HK-2 (cell line): ENCODE measurements around the gene PTPRT.
"Not testable (repeated sequence)": the region's sequence is repeated elsewhere in the genome, so short reads cannot be mapped to it uniquely, and the experiment has no call there.

Experiments used
- DNase-seq: peaks from one replicate; pipeline ENCODE4 v3.0.0-alpha.2; 2018; ENCODE audit not compliant: unreplicated experiment

The PTPRT gene

GRCh38 chr20:42914302-42914701 lies 275.4 kb downstream of the PTPRT start:
- no peak for DNase-seq

- DNase-seq: not testable (repeated sequence)
These were observed 278.9 kb downstream of the PTPRT start for GRCh38 chr20:42910808-42911207.

GRCh38 chr20:42907730-42908129 lies 282.0 kb downstream of the PTPRT start:
- no peak for DNase-seq

GRCh38 chr20:42906120-42906519 lies 283.6 kb downstream of the PTPRT start:
- no peak for DNase-seq

- no peak for DNase-seq
These were observed 287.2 kb downstream of the PTPRT start for GRCh38 chr20:42902509-42902908.

DNA sequence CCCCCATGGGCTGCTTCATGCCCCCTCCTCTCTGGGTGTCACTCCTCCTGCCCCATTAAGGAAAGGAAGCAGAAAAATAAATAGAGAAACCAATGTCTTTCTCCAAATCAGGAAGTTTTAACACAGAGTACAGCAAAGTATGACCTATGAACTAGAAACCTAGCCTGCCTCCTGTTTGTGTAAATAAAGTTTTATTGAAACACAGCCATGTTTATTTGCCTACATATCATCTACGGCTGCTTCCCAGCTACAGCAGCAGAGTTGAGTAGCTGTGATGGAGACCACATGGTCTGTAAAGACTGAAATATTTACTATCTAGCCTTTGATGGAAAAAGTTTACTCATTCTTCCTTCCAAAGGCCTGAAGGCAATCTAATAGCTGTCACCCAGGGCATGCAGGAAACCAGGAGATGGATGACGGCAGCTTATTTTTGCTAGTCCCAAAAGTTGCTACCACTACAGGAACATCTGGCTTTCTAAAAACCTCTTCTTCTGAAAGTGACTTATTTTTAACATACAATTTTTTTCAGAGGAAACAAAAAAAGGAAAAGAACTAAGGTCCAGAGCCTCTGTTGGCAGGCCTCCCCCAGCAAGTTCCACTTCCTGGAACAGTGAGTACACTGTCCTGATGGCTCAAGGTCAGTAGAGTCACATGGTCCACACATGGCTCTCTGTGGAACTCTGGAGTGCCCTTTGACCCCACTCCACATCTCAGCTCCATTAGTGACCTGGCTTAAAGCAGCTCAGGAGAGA lies 287.8 kb downstream of the PTPRT start:
- no peak for DNase-seq

DNA sequence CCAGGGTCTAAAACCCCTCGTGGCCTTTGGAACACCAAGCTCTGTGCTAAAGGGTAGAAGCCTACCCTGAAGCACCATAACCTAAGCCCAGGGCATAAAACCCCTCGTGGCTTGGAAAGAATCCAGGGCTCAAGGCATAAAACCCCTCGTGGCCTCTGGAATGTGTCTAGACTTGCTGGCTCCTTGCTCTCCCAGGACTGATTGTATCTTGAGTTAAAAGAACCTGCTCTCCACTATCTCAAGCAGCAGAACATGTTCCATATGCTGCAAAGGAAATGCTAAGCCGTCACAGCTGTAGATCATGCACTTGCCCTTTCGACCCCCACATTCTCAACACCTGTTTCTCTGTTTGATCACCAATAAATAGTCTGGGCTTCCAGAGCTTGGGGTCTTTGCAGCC lies 288.9 kb downstream of the PTPRT start:
- not testable (repeated sequence) for DNase-seq

DNA sequence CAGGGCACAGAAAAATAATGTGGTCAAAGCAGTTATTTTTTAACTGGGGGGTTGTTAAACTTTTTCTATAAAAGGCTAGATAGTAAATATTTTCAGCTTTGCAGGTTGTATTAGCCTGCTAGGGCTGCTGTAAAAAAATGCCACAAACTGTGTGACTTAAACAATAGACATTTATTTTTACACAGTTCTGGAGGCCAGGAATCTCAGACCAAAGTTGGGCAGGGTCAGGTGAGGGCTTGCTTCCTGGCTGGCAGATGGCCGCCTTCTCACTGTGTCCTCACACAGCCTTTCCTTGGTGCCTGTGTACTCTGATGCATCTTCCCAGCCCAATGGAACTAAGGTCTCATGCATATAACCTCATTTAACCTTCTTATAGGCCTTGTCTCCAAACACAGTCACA lies 294.7 kb downstream of the PTPRT start:
- DNase-seq: peak; percentile 6

DNA sequence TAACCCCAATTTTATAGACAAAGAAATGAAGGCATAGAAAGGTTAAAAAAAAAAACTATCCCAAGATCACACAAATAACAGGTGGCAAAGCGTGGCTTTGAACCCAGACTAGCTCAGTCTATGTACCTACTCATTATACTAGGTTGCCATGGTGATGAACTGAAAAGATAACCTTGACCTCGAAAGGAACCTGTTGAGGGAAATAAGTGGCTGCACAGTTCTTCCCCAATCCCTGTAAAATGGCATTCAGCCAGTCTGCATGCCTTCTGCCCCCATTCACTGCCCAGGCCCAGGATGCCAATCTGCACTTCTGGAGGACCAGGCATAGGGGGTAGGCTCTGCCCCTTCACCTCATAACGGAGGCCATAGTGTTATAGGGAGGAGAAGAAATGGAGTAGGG lies 295.2 kb downstream of the PTPRT start:
- no peak for DNase-seq

GRCh38 chr20:42889517-42889916 lies 300.2 kb downstream of the PTPRT start:
- DNase-seq: no peak

- DNase-seq: no peak
These were observed 302.4 kb downstream of the PTPRT start for GRCh38 chr20:42887281-42887680.

DNA sequence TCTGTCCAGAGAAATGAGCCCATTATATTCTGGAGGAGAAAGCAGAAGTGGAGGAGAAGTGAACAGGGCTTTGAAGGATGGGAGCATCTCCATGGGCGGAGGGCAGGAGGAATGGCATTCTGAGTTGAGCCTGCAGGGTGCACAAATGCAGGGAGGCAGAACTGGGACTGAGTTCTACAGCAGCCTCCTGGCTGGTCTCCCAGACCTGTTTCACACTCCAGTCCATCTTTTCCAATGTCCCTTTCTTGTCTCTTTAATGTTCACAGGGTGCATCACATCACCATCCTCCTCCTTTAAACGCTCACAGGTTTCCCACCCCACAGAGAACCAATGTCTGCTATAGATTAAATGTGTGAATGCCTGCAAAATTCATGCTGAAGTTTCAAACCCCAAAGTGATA lies 302.9 kb downstream of the PTPRT start:
- DNase-seq: no peak

DNA sequence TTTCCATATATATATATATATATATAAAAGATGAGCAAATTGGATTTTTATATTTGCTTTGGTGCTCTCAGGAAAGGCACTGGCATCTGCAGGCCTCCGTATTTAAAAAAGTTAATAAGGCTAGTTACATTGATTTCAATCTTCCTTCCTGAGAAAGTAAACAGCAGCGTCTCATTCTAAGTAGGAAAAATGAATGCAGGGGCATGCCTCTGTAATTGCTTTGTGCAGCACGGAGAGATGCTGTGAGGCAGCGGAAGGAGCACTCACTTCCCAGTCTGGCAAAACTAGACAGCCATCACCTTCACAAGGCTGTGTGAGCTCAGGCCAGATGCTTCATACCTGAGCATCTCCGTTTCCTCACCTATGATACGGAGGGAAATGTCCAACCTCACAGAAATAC lies 303.7 kb downstream of the PTPRT start:
- DNase-seq: no peak

DNA sequence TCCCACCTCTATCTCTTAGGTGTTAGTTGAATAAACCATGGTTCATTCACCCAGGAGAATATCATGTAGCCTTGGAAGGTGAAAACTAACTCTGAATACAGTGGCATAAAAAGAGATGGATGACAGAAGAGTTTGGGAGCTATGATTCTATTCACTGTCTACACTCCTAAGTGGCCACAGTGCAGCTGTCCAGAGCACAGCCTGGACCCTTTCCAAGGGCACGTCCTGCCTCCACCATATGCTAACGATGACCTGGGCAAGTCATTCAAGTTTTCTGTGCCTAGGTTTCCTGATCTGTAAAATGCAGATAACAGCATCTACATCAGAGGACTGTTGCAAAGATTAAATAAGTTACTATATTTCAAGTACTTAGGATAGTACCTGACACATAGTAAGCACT lies 314.1 kb downstream of the PTPRT start:
- DNase-seq: no peak

- no peak for DNase-seq
These were observed 316.4 kb downstream of the PTPRT start for GRCh38 chr20:42873259-42873658.

DNA sequence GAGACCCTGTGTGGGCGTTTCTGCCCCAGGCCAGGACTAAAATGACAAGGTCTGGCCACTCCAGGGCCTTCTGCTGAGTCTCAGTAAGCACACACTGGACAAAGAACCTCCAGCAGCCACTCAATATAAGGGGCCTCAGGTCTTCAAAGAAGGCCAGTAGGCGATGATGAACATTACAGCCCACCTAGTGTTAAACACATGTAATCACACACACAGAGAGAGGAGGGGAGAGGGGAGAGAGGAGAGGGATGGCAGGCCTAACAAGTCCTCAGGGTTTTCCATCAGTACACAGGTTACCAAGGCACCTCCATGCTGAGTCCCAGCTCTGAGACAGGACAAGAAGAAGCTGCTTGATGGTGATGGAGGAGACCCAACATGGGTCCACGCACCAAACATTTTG lies 325.6 kb downstream of the PTPRT start:
- DNase-seq: no peak

DNA sequence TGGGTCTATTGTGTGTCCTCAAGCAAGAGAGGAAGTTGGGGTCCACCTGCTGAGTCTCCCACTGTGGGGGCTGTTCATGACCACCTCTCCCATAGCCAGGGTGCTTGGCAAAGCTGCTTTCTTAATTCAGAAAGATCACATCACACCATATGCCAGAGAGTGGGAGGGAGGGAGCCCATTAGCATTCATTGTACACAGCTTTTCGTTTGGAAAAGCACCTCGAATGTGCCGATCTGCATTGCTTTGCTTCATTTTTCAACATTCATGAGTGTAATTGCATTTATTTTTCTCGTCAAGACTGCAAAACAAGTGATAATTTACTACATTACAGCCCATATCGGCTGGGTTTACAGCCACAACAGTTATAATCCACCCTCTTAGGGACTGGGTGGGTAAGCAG lies 327.3 kb downstream of the PTPRT start:
- DNase-seq: no peak

- no peak for DNase-seq
These were observed 332.3 kb downstream of the PTPRT start for GRCh38 chr20:42857446-42857845.

DNA sequence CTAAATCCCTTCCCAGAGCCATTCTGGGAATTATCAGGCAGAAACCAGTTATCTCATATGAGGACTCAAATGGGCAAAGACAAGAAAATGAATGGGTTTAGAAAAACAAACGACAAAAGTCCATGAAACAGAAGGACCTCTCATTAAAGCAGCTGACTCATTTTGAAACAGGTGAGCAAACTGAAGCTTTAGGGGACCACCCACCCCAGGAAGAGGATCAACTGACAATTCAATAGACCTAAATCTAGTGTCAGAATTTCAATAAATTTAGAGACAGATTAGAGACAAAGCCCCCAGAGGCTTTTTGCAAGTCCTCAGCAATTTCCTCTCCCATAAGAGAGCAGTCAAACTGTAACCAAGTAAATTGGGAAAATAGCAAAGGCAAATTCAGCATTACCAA lies 333.8 kb downstream of the PTPRT start:
- DNase-seq: no peak

GRCh38 chr20:42852691-42853090 lies 337.0 kb downstream of the PTPRT start:
- no peak for DNase-seq

- no peak for DNase-seq
These were observed 342.8 kb downstream of the PTPRT start for GRCh38 chr20:42846784-42847490.

- no peak for DNase-seq
These were observed 345.0 kb downstream of the PTPRT start for GRCh38 chr20:42844751-42845150.

DNA sequence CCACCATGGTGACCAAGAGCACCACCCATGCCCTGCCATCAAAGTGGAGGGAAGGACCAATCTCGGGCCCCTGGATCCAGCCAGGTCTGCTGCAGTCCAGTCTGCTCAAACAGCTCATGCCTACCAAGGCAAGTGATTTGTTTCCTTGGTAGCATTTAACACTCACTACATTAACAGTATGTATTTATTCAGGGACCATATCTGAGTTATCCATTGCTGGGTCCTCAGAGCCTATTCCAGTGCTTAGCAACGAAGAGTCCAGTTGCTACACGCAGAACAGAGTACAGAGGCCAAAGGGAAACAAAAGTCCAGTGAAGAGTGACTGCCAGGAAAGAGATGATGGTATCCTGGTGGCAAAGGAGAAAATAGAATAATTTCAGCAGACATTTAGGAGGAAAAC lies 352.2 kb downstream of the PTPRT start:
- no peak for DNase-seq

DNA sequence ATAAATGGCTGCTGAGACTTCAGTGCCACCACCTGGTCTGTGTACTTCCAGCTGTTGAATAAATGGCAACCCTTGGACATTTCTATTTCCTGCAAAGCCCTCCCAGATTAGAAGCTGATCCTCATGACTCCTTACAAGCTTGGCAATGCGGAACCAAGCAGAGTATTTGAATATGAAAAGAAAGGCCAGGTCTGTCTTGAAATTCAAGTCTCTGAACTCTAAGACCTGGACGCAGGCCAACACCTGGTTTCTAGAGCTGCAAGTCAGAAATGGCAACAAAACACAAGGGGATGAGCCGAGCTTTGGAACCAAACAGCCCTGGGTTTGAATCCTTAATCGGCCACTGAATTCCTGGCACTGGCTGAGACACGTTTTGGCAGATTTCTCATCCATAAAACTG lies 353.4 kb downstream of the PTPRT start:
- no peak for DNase-seq
